Heart left ventricle (tissue), 13 donors: ENCODE measurements around the gene SHOC1.

Source experiments
- POLR2A ChIP-seq, 2 donors: fragments of 450-650 bp; IDR thresholded peaks; one replicate each; pipeline ENCODE4 v1.6.1; 2017; ENCODE audit warnings: antibody characterized with exemption in 2 of 2, mild to moderate bottlenecking in 2 of 2, moderate library complexity in 2 of 2
- TF ChIP-seq, protein P1 (sequence below), 12 donors: fragments of 200-600 bp; sonication (generic) in 4 of 12; IDR thresholded peaks; one replicate each; pipeline versions ENCODE4 v1.5.0 to v1.8.0; 2018 to 2022; ENCODE audit warnings: antibody characterized with exemption in 12 of 12, mild to moderate bottlenecking in 5 of 12
- donor health status: ischemic (EF 13 %, LVEDD 7.1; RV severe dilation, severe dysfunction).
- donor health status: DM: no; HTN: yes; CAD: no.
- donor health status: DM: no; HTN: no; CAD: no.
- donor health status: ischemic (EF 25% LVEDD 6.9; RV normal size, moderate dysfunction).
- donor health status: ischemic (EF 25% LVEDD 5.7; RV mildly dilated, moderate dysfunction).
- donor health status: ischemic (EF 35%, LVEDD 5.7; RV mildly dilated, moderate dysfunction).
- donor health status: nonischemic (EF 11% LVEDD 7.7; RV severe dilation, severe dysfunction).
- donor health status: DM: yes; HTN: yes; CAD: no.
- donor health status: PGD.
- donor health status: ischemic (EF 29% LVEDD 5.4; RV normal size, mild dysfunction).
- donor health status: nonischemic (EF 23%, LVEDD 6.1; RV moderate dilation, normal function).

DNA sequence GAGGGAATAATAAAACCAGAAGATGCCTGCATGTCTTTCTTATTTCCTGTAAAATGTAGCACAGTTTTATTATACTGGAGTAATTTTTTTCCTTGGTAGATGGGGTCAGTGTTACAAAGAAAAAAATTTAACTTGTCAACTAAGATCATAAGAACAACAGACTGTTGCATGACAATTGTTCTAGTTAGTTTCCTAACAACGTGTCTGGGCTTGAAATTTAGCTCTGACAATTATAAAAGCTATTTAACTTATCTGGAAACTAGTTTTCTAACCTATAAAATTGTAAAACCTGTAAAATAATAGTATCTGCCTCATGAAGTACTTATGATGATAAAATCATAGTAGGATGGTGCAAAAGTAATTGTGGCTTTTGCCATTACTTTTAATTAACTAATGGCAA lies 4.9 kb downstream of the SHOC1 start:
- TF ChIP-seq, protein P1, sequence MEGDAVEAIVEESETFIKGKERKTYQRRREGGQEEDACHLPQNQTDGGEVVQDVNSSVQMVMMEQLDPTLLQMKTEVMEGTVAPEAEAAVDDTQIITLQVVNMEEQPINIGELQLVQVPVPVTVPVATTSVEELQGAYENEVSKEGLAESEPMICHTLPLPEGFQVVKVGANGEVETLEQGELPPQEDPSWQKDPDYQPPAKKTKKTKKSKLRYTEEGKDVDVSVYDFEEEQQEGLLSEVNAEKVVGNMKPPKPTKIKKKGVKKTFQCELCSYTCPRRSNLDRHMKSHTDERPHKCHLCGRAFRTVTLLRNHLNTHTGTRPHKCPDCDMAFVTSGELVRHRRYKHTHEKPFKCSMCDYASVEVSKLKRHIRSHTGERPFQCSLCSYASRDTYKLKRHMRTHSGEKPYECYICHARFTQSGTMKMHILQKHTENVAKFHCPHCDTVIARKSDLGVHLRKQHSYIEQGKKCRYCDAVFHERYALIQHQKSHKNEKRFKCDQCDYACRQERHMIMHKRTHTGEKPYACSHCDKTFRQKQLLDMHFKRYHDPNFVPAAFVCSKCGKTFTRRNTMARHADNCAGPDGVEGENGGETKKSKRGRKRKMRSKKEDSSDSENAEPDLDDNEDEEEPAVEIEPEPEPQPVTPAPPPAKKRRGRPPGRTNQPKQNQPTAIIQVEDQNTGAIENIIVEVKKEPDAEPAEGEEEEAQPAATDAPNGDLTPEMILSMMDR (IDR thresholded peaks at IDR 0.05): no peak
- no peak for TF ChIP-seq POLR2A (IDR thresholded peaks at IDR 0.05)
